Parathyroid adenoma (tissue), 2 donors: ENCODE results near the gene ZNF385D.

Source experiments
- H2AFZ ChIP-seq: fragments of 300-600 bp; sonication (generic); one replicate; pipeline ENCODE4 v1.7.0; 2017; ENCODE audit warnings: antibody characterized with exemption, mild to moderate bottlenecking
- H3K27ac ChIP-seq: fragments of 300-600 bp; sonication (generic); one replicate; pipeline ENCODE4 v1.7.0; 2017
- H3K27me3 ChIP-seq: fragments of 300-600 bp; sonication (generic); one replicate; pipeline ENCODE4 v1.7.0; 2017; ENCODE audit warnings: low read length; ENCODE audit not compliant: control insufficient read depth, insufficient read depth
- H3K36me3 ChIP-seq: fragments of 300-600 bp; sonication (generic); one replicate; pipeline ENCODE4 v1.7.0; 2017; ENCODE audit warnings: low read length; ENCODE audit not compliant: control insufficient read depth, insufficient read depth
- H3K4me1 ChIP-seq: fragments of 300-600 bp; sonication (generic); one replicate; pipeline ENCODE4 v1.7.0; 2017; ENCODE audit warnings: control low read depth
- H3K4me2 ChIP-seq: fragments of 300-600 bp; sonication (generic); one replicate; pipeline ENCODE4 v1.7.0; 2017; ENCODE audit warnings: low read length
- H3K4me3 ChIP-seq: fragments of 300-600 bp; sonication (generic); one replicate; pipeline ENCODE4 v1.7.0; 2017; ENCODE audit warnings: low read depth, low read length
- H3K79me2 ChIP-seq: fragments of 300-600 bp; sonication (generic); one replicate; pipeline ENCODE4 v1.7.0; 2017; ENCODE audit warnings: control low read depth
- H3K9ac ChIP-seq: fragments of 300-600 bp; sonication (generic); one replicate; pipeline ENCODE4 v1.7.0; 2017; ENCODE audit warnings: mild to moderate bottlenecking
- H3K9me3 ChIP-seq: fragments of 300-600 bp; sonication (generic); one replicate; pipeline ENCODE4 v1.7.0; 2017; ENCODE audit warnings: low read length; ENCODE audit not compliant: control insufficient read depth
- CTCF ChIP-seq: fragments of 300-600 bp; sonication (generic); IDR thresholded peaks from one replicate; pipeline ENCODE4 v1.7.0; 2017; ENCODE audit warnings: antibody characterized with exemption, mild to moderate bottlenecking
- donor health status: primary hyperparathyroidism.

The ZNF385D gene

GRCh38 chr3:21528291-21528995 lies 222.6 kb downstream of the ZNF385D start:
- no peak overlapping the region for H3K4me3 ChIP-seq
- no peaks in the 10 kb centered on the region for H3K4me1 ChIP-seq
- no peaks in the 10 kb centered on the region for H3K27me3 ChIP-seq
- H2AFZ ChIP-seq: no peak overlapping the region
- no peaks in the 10 kb centered on the region for H3K79me2 ChIP-seq
- TF ChIP-seq CTCF: no peak
- no peaks in the 10 kb centered on the region for H3K36me3 ChIP-seq
- H3K27ac ChIP-seq: no peak overlapping the region
- H3K9ac ChIP-seq: no peak overlapping the region
- no peaks in the 10 kb centered on the region for H3K9me3 ChIP-seq
- no peak overlapping the region for H3K4me2 ChIP-seq

- H3K4me3 ChIP-seq: no peak overlapping the region
- no peak overlapping the region for H3K4me2 ChIP-seq
- no peak overlapping the region for H3K9ac ChIP-seq
- TF ChIP-seq CTCF: no peak
- no peaks in the 10 kb centered on the region for H3K9me3 ChIP-seq
- no peaks in the 10 kb centered on the region for H3K36me3 ChIP-seq
- no peaks in the 10 kb centered on the region for H3K79me2 ChIP-seq
- H2AFZ ChIP-seq: no peak overlapping the region
- H3K27ac ChIP-seq: no peak overlapping the region
- H3K4me1 ChIP-seq: no peaks in the 10 kb centered on the region
- no peaks in the 10 kb centered on the region for H3K27me3 ChIP-seq
These were observed 224.5 kb downstream of the ZNF385D start for GRCh38 chr3:21526461-21526860.

- Histone ChIP-seq H3K27ac (no peak overlapping the region), H3K79me2 (no peaks in the 10 kb centered on the region), H3K4me3 (no peak overlapping the region), H3K9me3 (no peaks in the 10 kb centered on the region), H3K27me3 (no peaks in the 10 kb centered on the region), H3K4me2 (no peak overlapping the region), H2AFZ (no peak overlapping the region), H3K4me1 (no peaks in the 10 kb centered on the region), H3K36me3 (no peaks in the 10 kb centered on the region), H3K9ac (no peak overlapping the region)
- no peak for TF ChIP-seq CTCF
These were observed 226.9 kb downstream of the ZNF385D start for GRCh38 chr3:21524133-21524532.

- no peaks in the 10 kb centered on the region for H3K36me3 ChIP-seq
- H3K27me3 ChIP-seq: no peaks in the 10 kb centered on the region
These were observed 230.7 kb downstream of the ZNF385D start for GRCh38 chr3:21520106-21520963.

More at GRCh38 chr3:21520106-21520963, 230.7 kb downstream of the ZNF385D start:
- H3K9ac ChIP-seq: no peak overlapping the region
- H3K4me1 ChIP-seq: no peaks in the 10 kb centered on the region
- TF ChIP-seq CTCF: no peak
- no peak overlapping the region for H3K4me3 ChIP-seq
- H2AFZ ChIP-seq: no peak overlapping the region
- no peak overlapping the region for H3K4me2 ChIP-seq
- no peak overlapping the region for H3K27ac ChIP-seq
- H3K9me3 ChIP-seq: no peaks in the 10 kb centered on the region
- H3K79me2 ChIP-seq: no peaks in the 10 kb centered on the region
